GM12878 (cell line): Measurements from ENCODE around the gene NTPCR. TPM values are rescaled to one million over a fixed set of nuclear protein-coding genes. Genes with fewer than 3 reads are reported as not detected.

Experiments
- ATAC-seq: fragments of 200-7000 bp; cut with Tn5 transposase; 3 replicates; pipeline ENCODE4 v1.9.1; 2020; ENCODE audit warnings: mild to moderate bottlenecking, moderate library complexity
- BruUV-seq: library from RNA; stranded (reverse); fragments of 400-500 nt; replicated peaks from 2 replicates; lab custom pipeline; 2021; lab: Mats Ljungman, UMichigan
- CTCF ChIA-PET: fragments of 300-600 bp; sonication (Branson Sonifier 250); formaldehyde crosslinking; extraction: SDS; loops from one replicate; lab custom pipeline; 2021; ENCODE audit warnings: inconsistent platforms; lab: Yijun Ruan, JAX
- POLR2A ChIA-PET: fragments of 350-600 bp; formaldehyde crosslinking; extraction: SDS; loops from one replicate; lab custom pipeline; 2021; ENCODE audit warnings: inconsistent platforms; lab: Charles Lee
- RAD21 ChIA-PET: fragments of 300-600 bp; sonication (Branson Sonifier 250); formaldehyde crosslinking; loops from one replicate; lab custom pipeline; 2023; ENCODE audit warnings: antibody characterized with exemption; ENCODE audit not compliant: unreplicated experiment; lab: Charles Lee
- SMC1A ChIA-PET: fragments of 300-600 bp; sonication (Branson Sonifier 250); formaldehyde crosslinking; loops from one replicate; lab custom pipeline; 2023; ENCODE audit not compliant: unreplicated experiment, uncharacterized antibody; lab: Charles Lee
- DNase-seq: peaks from one replicate; pipeline ENCODE4 v3.0.0-alpha.2; 2011; ENCODE audit warnings: low read depth, low spot score
- FAIRE-seq: peaks from 3 replicates; lab custom pipeline; 2011; peaks lifted over from hg19 to GRCh38; lab: Jason Lieb, UNC
- H2AFZ ChIP-seq: 2 replicates; pipeline ENCODE4 v1.6.0; 2011; ENCODE audit warnings: low read depth, low read length, control low read depth; ENCODE audit not compliant: control insufficient read depth
- H3K27ac ChIP-seq: 2 replicates; pipeline ENCODE4 v1.5.1; 2011; ENCODE audit warnings: control low read depth; ENCODE audit not compliant: control insufficient read depth, insufficient read depth
- H3K27me3 ChIP-seq, 2 experiments: replicated peaks in 1 of 2; 2 replicates each; pipeline versions ENCODE4 v1.6.0 to v1.6.1; 2011; ENCODE audit warnings: low read length in 1 of 2; ENCODE audit not compliant: control insufficient read depth in 2 of 2, insufficient read depth in 2 of 2
- H3K36me3 ChIP-seq, 2 experiments: 2 replicates each; pipeline ENCODE4 v1.5.1; 2011; ENCODE audit warnings: low read length in 1 of 2; ENCODE audit not compliant: control insufficient read depth in 2 of 2, insufficient read depth in 2 of 2
- H3K4me1 ChIP-seq: 2 replicates; pipeline ENCODE4 v1.6.1; 2011; ENCODE audit warnings: mild to moderate bottlenecking, low read length, moderate library complexity, mixed read lengths; ENCODE audit not compliant: control insufficient read depth, insufficient read depth
- H3K4me2 ChIP-seq: 2 replicates; pipeline ENCODE4 v1.6.0; 2011; ENCODE audit warnings: control low read depth; ENCODE audit not compliant: control insufficient read depth, insufficient read depth
- H3K4me3 ChIP-seq: fragments of 200-600 bp; sonication (generic); 2 replicates; pipeline ENCODE4 v1.5.1; 2016
- H3K79me2 ChIP-seq: 2 replicates; pipeline ENCODE4 v1.6.0; 2011; ENCODE audit warnings: low read length; ENCODE audit not compliant: control insufficient read depth, insufficient read depth
- H3K9ac ChIP-seq: 2 replicates; pipeline ENCODE4 v1.8.0; 2011; ENCODE audit warnings: low read length, control low read depth, mixed read lengths; ENCODE audit not compliant: control insufficient read depth, insufficient read depth
- H3K9me3 ChIP-seq: replicated peaks from 3 replicates; pipeline ENCODE4 v1.5.1; 2011; ENCODE audit warnings: mild to moderate bottlenecking, low read length; ENCODE audit not compliant: control insufficient read depth, insufficient read depth
- H4K20me1 ChIP-seq: 2 replicates; pipeline ENCODE4 v1.6.0; 2011; ENCODE audit not compliant: control insufficient read depth, insufficient read depth
- ASH2L ChIP-seq: fragments of 300-600, 200-600 bp; sonication (generic); IDR thresholded peaks from 2 replicates; pipeline ENCODE4 v1.6.1; 2017; ENCODE audit warnings: low read depth, mild to moderate bottlenecking, borderline replicate concordance
- CHD1 ChIP-seq: IDR thresholded peaks from 2 replicates; pipeline ENCODE4 v1.6.1; 2012; ENCODE audit warnings: low read depth, low read length, improper control_type of control experiment
- CREB1 ChIP-seq: IDR thresholded peaks from 2 replicates; pipeline ENCODE4 v1.6.1; 2012; ENCODE audit warnings: low read depth, mild to moderate bottlenecking, inconsistent platforms
- HDAC2 ChIP-seq: fragments of 200-600 bp; sonication (generic); IDR thresholded peaks from 2 replicates; pipeline ENCODE4 v1.6.1; 2017
- IRF4 ChIP-seq: IDR thresholded peaks from 2 replicates; pipeline ENCODE4 v1.6.1; 2011; ENCODE audit warnings: low read depth, low read length
- MTA2 ChIP-seq: fragments of 450-650 bp; IDR thresholded peaks from 2 replicates; pipeline ENCODE4 v1.6.1; 2016; ENCODE audit warnings: low read depth, mild to moderate bottlenecking, moderate library complexity
- MTA3 ChIP-seq: IDR thresholded peaks from 2 replicates; pipeline ENCODE4 v1.6.1; 2012; ENCODE audit warnings: low read length, inconsistent platforms, borderline replicate concordance
- MYB ChIP-seq: fragments of 150-350 bp; IDR thresholded peaks from 2 replicates; pipeline ENCODE4 v1.6.1; 2014; ENCODE audit warnings: mild to moderate bottlenecking, low read depth, low read length, borderline replicate concordance
- NBN ChIP-seq: fragments of 450-650 bp; IDR thresholded peaks from 2 replicates; pipeline ENCODE4 v1.6.1; 2016
- NFXL1 ChIP-seq: fragments of 450-650 bp; IDR thresholded peaks from 2 replicates; pipeline ENCODE4 v1.6.1; 2017; ENCODE audit warnings: antibody characterized with exemption, mild to moderate bottlenecking, borderline replicate concordance
- NR2C2 ChIP-seq: IDR thresholded peaks from 2 replicates; pipeline ENCODE4 v1.6.1; 2011; ENCODE audit warnings: borderline replicate concordance, low read depth; ENCODE audit not compliant: control insufficient read depth, insufficient read length
- PAX8 ChIP-seq: fragments of 450-650 bp; IDR thresholded peaks from 2 replicates; pipeline ENCODE4 v1.6.1; 2017; ENCODE audit warnings: mild to moderate bottlenecking, moderate library complexity
- RFX5 ChIP-seq: IDR thresholded peaks from 2 replicates; pipeline ENCODE4 v1.6.1; 2011; ENCODE audit warnings: low read depth, low read length, improper control_type of control experiment
- STAT3 ChIP-seq: IDR thresholded peaks from 2 replicates; pipeline ENCODE4 v1.6.1; 2011; ENCODE audit warnings: low read depth, low read length, improper control_type of control experiment
- SUPT20H ChIP-seq: IDR thresholded peaks from 2 replicates; pipeline ENCODE4 v1.6.1; 2011; ENCODE audit warnings: low read depth, mild to moderate bottlenecking, low read length, moderate library complexity, borderline replicate concordance; ENCODE audit not compliant: control insufficient read depth
- SUZ12 ChIP-seq: fragments of 200-600 bp; sonication (generic); IDR thresholded peaks from one replicate; pipeline ENCODE4 v1.6.1; 2018; ENCODE audit warnings: antibody characterized with exemption, mild to moderate bottlenecking; ENCODE audit not compliant: unreplicated experiment
- TCF12 ChIP-seq: IDR thresholded peaks from 2 replicates; pipeline ENCODE4 v1.6.1; 2011; ENCODE audit warnings: low read depth, mild to moderate bottlenecking, low read length
- ZNF217 ChIP-seq: fragments of 450-650 bp; IDR thresholded peaks from 2 replicates; pipeline ENCODE4 v1.6.1; 2017; ENCODE audit warnings: antibody characterized with exemption, mild to moderate bottlenecking
- WGBS: methylation state at CpG from one replicate; pipeline ENCODE4 v1.1.6; 2016; ENCODE audit warnings: low lambda C conversion rate; ENCODE audit not compliant: insufficient replicate concordance, insufficient coverage; ENCODE audit errors: missing lambda C conversion rate; 5-methylcytosine and 5-hydroxymethylcytosine counted together
- in situ Hi-C: fragments of 300-500 bp; cut with MboI; formaldehyde crosslinking; loops from 9 replicates; pipeline ENCODE4 v1.14.3; 2018; ENCODE audit warnings: mixed read lengths
- intact Hi-C: fragments of 100-400 bp; cut with micrococcal nuclease; formaldehyde crosslinking; loops from one replicate; pipeline ENCODE4 v1.14.2; 2022; ENCODE audit not compliant: unreplicated experiment
- polyA plus RNA-seq, 11 experiments: library from polyadenylated mRNA; depleted of rRNA in 4 of 11; unstranded in 6 of 11; stranded (reverse) in 5 of 11; fragments of >200 nt; fragmentation: Nextera tagmentation in 4 of 11; fragmentation: Illumina TruSeq in 1 of 11; extraction: Ambion mirVana in 4 of 11; extraction: Trizol in 1 of 11; gene quantifications; 1 replicate in 1 of 11; 2 replicates in 10 of 11; pipeline versions ENCODE4 v1.2.1 to v1.2.3, GENCODE V29; 2011 to 2016; ENCODE audit warnings: inconsistent platforms in 2 of 11, missing spikeins in 2 of 11, low read depth in 1 of 11
- total RNA-seq, 4 experiments: library from RNA; depleted of rRNA in 3 of 4; stranded (reverse); fragments of >200 nt in 3 of 4; fragmentation: Illumina TruSeq in 1 of 4; extraction: Trizol in 1 of 4; gene quantifications; 2 replicates each; pipeline versions ENCODE4 v1.2.1 to v1.2.3, GENCODE V29; 2013 to 2021
- TF ChIP-seq, protein P1 (sequence below): fragments of 450-650 bp; IDR thresholded peaks from 2 replicates; pipeline ENCODE4 v1.6.1; 2017; ENCODE audit warnings: borderline replicate concordance
- TF ChIP-seq, protein P2 (sequence below): fragments of 450-650 bp; IDR thresholded peaks from 2 replicates; pipeline ENCODE4 v1.6.1; 2017; ENCODE audit warnings: mild to moderate bottlenecking

Gene NTPCR
- total and polyA plus RNA-seq, 10 of the 15 experiments (the other 5 are each of a cell fraction or from before 2014, with no cell fraction given): 25.4 to 109 (median 56.6) TPM

DNA sequence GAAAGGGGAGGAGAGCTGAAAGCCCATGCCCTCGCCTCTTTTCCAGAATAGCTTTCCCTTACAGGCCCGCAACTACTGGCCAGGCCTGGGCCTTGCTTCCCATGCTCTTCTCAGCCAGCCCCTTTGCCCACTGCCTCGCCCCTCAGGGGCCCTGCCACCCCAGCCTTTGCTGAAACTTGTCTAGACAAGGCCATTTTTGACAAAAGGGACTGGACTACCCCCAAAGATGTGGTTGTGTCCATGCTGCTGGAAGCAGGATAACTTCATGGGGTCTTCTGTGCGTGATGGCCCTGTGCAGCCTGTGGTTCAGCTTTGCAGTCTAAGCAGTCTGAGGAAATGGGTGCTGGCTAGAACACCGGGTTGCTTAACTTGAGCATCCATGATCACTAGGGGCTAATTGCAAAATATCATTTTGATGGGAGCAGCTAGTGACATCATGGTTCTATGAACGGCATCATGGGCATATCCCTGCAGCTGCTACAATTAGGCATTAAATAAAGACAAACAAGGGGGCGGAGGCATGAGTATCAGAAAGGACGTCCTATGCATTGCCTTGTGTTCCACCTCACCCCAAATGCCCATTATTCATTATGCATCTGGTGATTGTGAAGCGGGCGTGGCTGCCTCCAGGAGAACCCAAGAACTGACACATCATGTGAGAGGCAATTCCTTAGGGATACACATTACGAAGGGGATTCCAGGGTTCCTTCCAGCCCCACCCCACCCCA lies 36.8 kb downstream of the NTPCR start (continued):
- TF ChIP-seq NFXL1: no peak
- no peak for TF ChIP-seq TCF12
- no peak for TF ChIP-seq CREB1
- no peak for TF ChIP-seq SUZ12
- no peak for TF ChIP-seq HDAC2
- TF ChIP-seq CHD1: no peak
- no peak for TF ChIP-seq MYB
- no peak for TF ChIP-seq MTA2
- TF ChIP-seq ZNF217: no peak
- no peak for TF ChIP-seq IRF4

DNA sequence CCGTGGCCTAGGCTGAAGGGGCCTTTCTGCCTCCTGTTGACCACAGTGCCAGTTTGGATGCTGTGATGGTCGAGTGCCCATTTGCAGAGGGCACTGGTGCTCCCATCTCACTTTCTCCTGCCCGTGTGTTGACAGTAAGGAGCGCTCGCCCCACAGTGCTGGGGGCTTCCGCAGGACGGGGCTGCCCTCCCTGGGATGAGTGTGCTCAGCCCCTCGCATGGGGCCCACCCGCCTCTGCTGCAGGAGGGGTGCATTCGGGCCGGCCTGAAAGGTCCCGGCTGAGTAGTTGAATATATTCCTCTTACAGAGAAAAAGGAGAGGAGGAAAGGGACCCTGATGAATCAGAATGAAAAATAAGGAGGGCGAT lies 37.3 kb downstream of the NTPCR start:
- no peaks in the 10 kb centered on the region for H4K20me1 ChIP-seq
- no peak overlapping the region for H3K27ac ChIP-seq
- BruUV-seq: no TSS peak
- intact Hi-C loops (no loop called here), in situ Hi-C loops (no loop called here)
- no peaks in the 10 kb centered on the region for H3K4me1 ChIP-seq
- 75% methylated on average over 13 of the region's 13 CpGs for WGBS
- H3K4me2 ChIP-seq: no peak overlapping the region
- no peaks in the 10 kb centered on the region for H3K27me3 ChIP-seq
- CTCF ChIA-PET: no interaction called here
- SMC1A ChIA-PET: no interaction called here
- no peak overlapping the region for H2AFZ ChIP-seq
- DNase-seq: no peak
- no peak overlapping the region for H3K4me3 ChIP-seq
- TF ChIP-seq ZNF217 (no peak), SUPT20H (no peak), MTA3 (no peak), NBN (no peak), ASH2L (no peak), PAX8 (no peak), STAT3 (no peak), NR2C2 (no peak), NFXL1 (no peak), RFX5 (no peak)
- TF ChIP-seq, protein P1, sequence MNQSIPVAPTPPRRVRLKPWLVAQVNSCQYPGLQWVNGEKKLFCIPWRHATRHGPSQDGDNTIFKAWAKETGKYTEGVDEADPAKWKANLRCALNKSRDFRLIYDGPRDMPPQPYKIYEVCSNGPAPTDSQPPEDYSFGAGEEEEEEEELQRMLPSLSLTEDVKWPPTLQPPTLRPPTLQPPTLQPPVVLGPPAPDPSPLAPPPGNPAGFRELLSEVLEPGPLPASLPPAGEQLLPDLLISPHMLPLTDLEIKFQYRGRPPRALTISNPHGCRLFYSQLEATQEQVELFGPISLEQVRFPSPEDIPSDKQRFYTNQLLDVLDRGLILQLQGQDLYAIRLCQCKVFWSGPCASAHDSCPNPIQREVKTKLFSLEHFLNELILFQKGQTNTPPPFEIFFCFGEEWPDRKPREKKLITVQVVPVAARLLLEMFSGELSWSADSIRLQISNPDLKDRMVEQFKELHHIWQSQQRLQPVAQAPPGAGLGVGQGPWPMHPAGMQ: no peak
- TF ChIP-seq, protein P2, sequence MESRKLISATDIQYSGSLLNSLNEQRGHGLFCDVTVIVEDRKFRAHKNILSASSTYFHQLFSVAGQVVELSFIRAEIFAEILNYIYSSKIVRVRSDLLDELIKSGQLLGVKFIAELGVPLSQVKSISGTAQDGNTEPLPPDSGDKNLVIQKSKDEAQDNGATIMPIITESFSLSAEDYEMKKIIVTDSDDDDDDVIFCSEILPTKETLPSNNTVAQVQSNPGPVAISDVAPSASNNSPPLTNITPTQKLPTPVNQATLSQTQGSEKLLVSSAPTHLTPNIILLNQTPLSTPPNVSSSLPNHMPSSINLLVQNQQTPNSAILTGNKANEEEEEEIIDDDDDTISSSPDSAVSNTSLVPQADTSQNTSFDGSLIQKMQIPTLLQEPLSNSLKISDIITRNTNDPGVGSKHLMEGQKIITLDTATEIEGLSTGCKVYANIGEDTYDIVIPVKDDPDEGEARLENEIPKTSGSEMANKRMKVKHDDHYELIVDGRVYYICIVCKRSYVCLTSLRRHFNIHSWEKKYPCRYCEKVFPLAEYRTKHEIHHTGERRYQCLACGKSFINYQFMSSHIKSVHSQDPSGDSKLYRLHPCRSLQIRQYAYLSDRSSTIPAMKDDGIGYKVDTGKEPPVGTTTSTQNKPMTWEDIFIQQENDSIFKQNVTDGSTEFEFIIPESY: no peak
- no peaks in the 10 kb centered on the region for H3K9me3 ChIP-seq
- POLR2A ChIA-PET: no interaction called here
- ATAC-seq: no peak
- RAD21 ChIA-PET: no interaction called here
- no peak for FAIRE-seq
- H3K79me2 ChIP-seq: no peaks in the 10 kb centered on the region
- H3K9ac ChIP-seq: no peak overlapping the region
- H3K36me3 ChIP-seq: no peaks in the 10 kb centered on the region; a peak in 1 of 4 replicates
